Pulmonary artery endothelial cell (primary cell): ENCODE data around the gene RNF115. TPM values are rescaled to one million over a fixed set of nuclear protein-coding genes. Genes with fewer than 3 reads are reported as not detected.
A peak's percentile ranks its signal among the peaks of the same experiment; 100 is the strongest.
"Not testable (repeated sequence)": the region's sequence is repeated elsewhere in the genome, so short reads cannot be mapped to it uniquely, and the experiment has no call there.

Experiments
- DNase-seq: peaks from one replicate; pipeline ENCODE4 v3.0.0-alpha.2; 2011; ENCODE audit warnings: low read depth, low spot score
- total RNA-seq: library from RNA; depleted of rRNA; stranded (reverse); fragments of >200 nt; gene quantifications from 2 replicates; pipeline ENCODE4 v1.2.3, GENCODE V29; 2014

RNF115 gene
- 17.9 and 20.0 TPM in 2 replicates for total RNA-seq

DNA sequence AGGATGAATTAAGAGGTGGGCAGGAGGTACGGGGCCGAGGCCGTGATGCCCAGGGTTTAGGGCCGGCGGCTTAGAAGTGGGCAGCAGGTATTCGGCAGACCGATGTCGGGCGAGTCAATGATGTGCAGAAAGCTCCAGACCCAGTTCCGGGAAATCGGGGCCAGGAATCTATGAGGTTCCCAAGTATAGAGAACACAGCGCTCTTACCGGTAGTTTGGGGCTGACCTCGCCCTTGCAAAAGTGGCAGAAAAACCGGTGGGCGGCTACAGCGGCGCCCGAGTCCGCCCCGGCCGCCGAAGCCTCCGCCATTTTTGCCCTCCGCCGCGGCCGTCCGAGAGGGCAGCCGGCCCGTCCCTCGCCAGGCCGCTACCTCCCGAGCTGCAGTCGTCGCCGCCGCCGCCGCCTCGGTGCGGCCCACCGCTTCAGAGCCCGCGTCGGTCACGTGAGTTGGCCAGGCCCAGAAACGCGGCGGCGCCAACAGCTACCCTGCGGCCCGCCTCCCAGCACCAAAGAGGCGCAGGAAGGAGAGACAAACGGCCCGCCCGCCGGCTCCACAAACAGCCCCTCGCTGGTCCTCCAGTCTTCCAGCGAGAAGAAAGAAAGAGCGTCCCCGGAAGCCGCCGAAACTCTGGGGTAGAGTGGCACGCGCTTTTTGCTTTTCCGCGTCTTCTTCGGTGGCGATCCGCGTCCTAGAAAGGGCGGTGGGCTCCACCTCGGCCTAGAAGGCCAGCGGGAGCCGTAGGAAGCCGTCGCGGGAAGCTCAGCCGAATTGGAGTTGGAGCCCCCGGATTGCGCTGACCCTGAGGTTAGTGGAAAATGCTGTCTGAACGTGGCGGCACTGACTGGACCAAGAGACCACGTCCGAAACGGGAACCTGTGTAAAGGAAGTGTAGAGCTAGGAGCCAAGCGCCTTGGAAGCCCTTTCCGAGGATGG is at the start of gene RNF115, which contains the start of gene POLR3C:
Gene RNF115 (minus strand): TSS at position 531 of the 934 bp plus-strand sequence. CDS start 222 bp downstream, at position 309.
Gene POLR3C (plus strand): TSS at position 636 of the 934 bp plus-strand sequence. CDS start 1,577 bp downstream, outside the sequence.
- peak; percentile 68 for DNase-seq

DNA sequence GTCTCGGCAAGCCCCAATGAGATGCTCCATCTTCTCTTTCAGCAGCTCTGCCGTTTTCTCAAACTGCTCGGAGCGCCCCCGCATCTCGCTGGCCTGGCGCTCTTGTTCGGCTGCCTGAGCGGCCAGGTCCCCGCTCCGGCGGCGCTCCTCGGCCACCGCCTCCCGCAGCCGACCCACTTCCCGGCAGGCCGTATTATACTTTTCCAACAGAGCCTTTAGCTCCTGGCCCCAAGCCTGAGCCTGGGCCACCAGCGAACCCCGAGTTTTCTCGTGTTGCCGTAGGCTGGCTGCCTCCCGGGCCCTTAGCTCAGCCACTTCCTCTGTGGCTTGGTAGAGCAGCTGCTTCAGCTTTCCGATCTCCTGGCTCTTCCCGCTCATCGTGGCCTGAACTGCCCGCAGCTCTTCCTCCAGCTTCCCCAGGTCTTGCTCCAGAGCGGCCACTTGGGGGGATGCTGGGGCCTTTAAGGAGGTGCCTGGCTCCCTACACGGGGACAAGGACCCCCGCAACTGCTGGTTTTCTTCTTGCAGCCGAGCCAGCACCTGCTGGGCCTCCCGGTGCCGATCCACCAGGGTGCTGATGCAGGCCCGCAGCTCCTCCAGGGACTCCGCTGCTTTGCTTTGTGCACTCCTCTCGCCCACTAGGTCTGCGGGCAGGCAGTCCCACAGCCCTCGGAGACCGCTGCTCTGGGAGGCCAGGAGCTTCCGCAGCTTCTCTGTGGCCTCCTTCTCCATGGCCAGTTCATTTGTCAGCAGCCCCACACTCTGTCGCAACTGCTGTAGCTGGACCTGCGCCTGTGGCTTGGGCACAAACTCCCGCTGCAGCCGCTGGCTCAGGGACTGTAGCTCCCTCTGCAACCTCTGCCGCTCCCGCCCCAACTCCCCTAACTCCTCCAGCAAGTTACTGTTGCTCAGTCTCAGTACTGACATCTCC is 48.4 kb upstream of the RNF115 start:
- DNase-seq: no peak

DNA sequence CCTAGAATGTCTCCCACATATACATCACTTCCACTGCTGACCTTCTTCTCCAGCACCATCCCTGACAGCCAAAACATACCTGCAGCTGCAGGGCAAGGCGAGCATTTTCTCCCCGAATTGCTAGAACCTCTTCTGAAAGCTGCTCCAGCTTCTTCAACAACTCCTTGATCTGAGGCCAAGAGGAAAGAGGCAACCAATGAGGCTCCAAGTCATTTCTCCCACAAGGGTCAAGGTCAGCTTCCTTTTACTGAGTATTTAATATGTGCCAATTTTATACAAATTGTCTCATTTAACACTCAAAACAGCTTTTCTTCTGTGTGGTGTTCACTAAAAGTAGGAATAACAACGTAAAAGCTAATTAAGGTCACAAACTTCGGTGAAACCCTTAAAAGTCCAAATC is 44.3 kb upstream of the RNF115 start:
- DNase-seq: no peak

DNA sequence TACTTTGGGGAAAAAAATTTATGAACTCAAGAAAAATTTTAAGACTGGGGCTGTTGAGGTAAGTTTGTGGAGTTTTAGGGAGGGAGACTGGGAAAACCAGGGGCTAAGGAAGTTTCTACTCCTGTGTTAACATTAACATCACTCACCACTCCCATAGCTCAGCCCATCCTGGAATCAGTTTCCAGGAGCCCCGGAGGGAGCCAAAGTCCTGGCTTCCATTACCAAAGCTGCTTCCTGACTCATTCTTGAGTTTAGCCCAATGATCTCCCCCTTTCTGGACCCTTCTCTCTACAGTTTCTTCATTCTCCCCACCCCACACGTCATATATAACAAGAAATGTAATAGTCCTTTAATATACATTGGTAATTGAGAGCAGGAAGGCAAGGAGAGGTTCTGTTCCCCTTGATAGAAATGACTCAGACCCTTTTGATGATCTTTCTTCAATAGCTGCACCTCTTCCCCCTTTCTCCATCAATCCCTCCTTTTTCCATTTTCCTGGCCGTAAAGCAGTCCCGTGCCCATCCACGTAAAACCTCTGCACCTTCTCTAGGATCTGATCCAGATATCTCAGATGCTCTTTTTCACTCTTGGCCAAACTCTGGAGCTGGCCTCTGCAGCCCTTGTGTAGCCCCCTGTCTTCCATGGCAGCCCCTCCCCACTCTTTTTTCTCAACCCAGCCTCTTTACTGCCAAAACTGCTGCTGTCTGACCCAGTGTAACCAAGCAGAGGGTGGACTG is 39.6 kb upstream of the RNF115 start:
- no peak for DNase-seq

DNA sequence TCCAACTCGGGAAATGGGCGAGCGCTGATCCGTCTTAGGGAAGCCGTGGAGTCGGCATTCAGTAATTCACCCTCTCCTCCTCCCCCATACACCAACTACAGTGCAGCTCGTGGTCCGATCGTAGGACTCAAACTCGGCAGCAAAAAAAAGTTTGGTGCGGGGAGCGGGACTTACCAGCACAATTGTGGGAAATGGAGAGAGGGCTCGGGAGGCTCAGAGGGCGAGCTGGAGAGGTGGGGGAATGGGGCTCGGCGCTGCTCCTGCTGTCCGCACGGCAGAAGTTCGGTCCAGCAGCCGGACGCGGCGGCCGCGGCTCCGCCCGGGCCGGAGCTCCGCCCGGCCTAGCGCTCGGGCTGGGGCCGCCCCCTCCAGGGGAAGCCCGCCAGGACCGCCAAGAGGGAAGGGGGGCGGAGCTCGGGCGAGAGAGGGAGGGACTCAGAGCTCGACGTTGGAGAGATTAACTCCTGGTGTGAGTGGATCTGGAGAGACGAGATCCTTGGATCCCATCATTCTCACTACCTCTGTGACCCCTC is 35.7 kb upstream of the RNF115 start:
- DNase-seq: peak; percentile 50

DNA sequence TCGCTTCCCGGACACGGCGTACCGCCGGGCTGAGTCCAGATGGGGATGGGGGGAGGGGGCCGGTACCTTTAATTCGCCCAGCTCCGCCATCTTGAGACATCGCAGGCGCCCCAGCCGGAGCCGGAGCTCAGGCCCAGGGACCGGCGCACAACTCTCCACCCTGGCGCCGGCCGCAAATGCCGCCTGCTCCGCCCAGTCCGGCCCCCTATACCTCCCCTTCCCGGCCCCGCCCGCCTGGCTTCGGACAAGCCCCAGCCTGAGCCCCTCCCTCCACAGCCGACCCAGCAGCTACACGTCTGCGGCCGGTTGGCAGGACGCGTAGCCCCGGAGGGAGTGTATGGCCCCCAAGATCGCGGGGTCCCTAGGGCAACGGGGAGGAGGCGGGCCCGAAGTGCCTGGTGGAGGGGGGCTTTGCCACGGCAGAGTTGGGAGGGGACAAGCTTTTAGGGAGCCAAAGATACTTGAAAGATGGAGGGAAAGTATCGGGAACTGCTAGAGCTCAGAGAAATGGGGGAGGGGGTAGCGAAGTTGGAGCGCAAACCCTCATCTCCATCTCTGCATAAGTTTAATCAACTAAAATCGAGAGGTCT is 35.1 kb upstream of the RNF115 start, which contains the start of gene PIAS3:
Gene PIAS3 (minus strand): TSS at position 181 of the 590 bp plus-strand sequence. CDS start 91 bp downstream, at position 90.
- DNase-seq: peak; percentile 85

DNA sequence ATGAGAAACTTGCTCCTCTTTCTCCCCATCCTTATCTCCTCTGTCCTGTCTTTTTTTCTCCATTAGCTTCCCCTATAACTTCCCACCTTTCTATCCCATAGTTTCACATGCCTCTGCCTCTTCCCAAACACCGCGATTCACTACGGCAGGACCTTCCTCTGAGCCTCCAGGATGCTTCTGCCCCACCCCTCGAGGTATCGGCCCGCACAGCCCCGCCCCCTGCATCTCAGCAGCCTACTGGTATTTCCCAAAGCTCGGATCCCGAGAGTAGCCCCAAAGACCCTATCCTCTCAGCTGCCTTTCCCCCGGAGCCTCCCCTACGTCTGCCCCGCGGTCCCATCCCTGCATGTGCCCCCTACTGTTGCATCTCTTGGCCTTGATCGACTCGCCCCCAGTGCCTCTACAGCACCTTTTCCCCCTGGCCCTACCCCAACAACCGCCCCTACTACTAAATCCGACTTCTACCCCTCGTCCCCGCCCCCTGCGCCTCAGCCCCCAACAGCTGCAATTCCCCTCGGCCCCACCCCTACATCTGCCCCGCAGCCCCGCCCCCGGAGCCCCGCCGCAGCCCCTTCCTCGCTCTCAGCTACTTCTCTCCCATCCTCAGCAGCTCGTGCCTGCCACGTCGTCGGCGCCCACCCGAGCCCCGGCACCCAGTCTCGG is 34.5 kb upstream of the RNF115 start:
- DNase-seq: no peak

DNA sequence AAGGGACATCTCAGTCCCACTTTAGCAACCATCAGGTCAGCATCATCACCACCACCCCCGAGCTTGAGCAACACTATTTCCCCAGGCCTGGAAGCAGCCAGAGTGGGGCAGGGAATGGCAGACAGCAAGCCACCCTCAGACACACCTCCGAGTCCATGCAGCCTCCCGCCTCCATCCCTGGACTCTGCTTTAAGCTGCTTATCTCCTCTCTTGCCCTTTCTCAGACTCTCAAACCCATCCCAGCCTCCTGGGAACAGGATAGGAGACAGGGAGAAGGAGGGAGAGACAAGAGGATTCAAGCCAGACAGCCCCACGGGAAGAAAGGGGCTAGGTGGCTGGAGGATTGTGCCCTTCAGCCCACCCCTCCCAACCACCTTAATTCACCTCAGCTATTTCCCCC is 33.3 kb upstream of the RNF115 start:
- no peak for DNase-seq

DNA sequence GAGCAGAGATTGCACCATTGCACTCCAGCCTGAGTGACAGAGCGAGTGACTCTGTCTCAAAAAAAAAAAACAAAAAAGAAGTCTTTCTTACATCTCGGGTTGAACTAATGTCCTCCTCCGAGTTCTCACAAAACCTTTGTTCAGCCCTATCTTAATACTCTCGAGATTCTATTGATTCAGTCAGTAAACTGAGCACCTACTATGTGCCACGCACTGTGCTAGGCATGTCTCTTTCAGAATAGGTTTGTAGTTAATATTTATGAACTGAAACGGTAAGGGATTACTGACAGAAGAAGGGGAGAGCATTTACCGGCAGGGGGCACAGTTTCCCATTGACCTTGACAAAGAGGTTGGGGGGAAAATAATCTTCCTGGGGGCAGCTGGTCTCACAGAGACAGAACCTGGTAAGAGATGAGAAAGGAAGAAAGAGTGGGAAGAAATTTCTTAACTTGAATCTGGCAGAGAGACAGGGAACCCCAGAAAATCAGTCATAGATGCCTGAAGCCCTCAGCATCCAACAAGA is 31.6 kb upstream of the RNF115 start:
- DNase-seq: no peak

DNA sequence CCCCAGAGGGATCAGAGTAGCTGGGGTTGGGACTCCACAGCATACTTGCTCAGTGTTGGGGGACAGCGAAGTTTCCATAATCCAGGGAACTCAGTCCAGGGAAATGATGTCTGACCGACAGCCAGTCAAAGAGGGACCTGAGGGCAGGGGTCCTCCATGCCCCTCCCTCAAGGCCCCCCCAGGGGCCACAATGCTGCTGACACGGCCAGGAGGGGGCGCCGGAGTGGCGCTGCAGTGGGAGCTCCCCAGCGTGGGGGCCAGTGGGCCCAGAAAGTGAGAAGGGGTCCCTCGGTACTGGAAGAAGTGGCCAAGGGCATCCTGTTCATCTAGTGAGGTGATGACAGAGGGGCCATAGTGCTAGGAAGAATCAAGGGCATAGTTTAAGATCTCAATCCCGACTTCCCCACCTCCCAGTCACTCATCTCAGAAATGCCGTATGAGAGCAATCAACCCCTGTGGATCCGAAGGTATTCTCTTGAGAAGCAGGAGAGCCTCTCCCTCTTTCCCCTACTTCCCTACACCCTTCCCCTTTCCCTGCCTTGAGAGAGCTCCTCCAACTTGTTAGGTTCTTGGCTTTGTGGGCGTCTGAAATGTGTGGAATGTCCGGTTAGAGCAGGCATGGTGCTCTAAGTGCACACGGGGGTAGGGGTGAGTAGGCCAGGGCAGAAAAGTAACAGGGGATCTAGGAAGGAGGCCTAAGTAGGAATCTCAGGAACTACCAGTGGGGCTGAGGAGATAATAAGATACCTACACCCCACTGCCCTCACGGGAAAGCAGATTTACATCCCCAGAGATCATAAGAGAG is 25.7 kb upstream of the RNF115 start:
- DNase-seq: peak; percentile 49

DNA sequence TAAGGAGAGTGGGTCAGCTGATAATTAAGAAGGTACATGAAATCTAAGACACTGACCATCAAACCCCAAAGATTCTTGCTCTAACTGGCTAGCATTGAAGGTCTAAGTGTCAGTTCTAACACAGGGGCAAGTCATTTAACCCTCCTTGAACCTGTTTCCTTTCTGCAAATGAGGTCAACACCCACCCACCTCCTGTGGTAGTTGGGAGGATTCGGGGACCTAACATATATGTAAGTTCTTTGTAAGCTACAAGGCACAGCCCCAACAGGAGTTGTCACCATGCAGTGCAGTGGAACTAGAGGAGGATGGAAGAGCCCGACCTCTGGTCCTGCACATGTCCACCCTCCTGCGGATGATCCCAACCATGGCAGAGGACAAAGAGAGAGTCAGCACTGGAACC is 23.9 kb upstream of the RNF115 start:
- DNase-seq: no peak

DNA sequence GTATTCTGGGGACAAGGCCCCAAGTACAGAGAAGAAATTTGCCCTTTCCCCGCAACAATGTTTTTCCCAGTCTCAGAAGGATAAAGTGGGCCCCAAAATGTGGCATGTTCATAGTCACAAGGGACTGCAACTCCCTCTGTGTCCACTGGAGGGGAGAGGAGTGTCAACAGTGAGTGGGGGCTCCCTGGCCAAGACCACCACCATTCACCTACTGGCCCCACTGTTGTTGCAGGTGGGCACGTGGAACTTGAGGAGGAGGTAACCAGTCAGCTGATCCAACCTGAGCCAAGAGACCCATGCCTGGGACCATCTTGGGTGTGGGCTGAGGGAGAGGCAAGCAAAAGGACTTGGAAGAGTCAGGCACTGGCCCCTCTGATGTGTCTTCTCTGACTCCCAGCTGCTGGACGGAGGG is 22.3 kb upstream of the RNF115 start:
- no peak for DNase-seq

DNA sequence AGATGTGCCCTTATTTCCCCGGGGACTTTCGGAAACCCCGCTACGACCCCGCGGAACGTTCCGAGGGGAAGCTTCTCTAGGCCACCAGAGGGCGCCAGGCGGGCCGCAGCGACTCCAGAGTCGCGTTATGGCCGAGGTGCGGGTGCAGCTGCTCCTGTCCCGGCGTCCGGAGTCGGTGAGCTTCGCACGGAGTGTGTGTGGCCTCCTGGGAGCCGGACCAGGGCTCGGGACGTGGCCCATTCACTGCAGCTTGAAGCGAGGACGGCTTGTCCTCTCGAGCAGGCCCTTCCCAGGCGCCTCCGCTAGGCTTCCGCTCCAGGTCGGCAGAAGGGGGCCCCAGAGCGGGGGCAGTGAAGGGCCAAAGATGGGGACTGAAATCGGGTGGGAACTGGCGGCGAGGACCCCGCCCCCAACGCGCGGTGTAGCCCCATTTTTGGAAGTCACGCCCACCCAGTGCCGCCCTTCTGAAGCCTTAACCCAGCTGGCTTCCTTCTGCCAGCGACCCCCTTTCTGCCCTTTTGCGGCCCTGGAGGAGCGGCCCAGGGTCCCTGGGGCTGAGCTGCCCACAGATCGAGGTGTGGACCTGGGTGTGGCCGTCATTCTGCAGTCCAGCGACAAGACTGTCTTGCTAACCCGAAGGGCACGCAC is 21.7 kb upstream of the RNF115 start, which contains the start of gene NUDT17:
Gene NUDT17 (plus strand): TSS at position 117 of the 648 bp plus-strand sequence. CDS start 11 bp downstream, at position 128.
- DNase-seq: peak; percentile 24

DNA sequence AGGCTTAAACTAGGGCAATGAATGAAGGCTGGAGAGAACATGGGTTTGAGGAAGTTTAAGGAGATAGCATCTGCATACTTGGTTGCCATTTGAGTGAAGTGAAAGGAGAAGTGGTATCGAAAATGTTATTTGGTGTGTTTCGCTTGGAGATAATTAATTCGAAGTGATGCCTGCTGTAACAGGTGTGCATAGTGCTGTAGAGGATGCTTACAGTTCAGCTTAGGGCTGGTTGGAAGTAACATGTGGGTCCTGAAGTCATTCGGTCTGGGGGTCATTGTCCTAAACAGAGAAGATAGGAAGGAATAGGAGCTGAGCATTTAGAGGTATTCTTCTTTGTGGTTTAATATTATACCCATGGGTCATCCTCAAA is 21.2 kb upstream of the RNF115 start:
- DNase-seq: no peak

DNA sequence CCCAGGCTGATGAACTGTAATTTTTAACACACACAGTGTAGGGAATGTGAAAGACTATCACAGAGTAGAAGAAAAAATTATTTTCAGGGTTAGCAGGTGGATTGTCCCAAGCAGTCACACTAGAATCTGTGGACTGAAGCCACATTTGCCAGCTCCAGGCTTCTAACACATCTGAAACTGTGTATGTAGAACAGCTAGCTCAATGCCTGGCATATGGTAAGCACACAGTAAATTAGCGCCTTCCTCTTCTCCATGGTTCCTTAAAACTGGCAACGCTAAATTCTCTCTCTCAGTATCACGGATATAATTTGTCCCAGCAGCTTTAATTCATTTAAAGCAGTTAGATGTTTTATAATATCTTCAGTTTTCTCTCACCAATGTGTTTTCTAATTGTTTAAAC is 19.1 kb upstream of the RNF115 start:
- DNase-seq: no peak

DNA sequence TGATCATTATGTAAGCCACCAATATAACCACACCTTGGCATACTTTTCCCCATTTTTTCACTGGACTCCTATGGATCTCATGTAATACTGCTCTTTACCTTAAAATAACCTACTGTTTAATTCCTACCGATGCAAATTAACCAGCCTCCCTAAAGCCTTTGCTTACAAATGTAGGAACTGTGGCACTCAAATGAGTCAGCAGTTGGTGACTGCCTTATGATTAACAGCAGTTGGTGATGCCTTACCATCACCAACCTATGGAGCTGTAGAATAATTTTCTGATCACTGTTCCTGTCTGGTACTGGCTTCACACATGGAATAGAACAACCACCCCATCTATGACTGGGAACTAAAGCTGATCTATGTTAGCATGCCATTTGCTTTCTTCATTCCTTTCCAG is 13.8 kb upstream of the RNF115 start:
- no peak for DNase-seq

DNA sequence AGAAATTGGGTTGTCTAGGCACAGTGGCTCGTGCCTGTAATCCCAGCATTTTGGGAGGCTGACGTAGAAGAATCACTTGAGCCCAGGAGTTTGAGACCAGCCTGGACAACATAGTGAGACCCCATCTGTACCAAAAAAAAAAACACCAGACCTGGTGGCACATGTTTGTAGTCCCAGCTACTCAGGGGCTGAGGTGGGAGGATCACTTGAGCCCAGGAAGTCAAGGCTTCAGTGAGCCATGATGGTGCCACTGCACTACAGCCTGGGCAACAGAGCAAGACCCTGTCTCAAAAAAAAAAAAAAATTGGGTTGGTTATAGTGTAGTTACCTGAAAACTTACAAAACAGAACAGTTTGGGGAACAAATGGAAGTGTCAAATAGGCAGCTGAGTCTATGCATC is 6.9 kb upstream of the RNF115 start:
- DNase-seq: not testable (repeated sequence)

DNA sequence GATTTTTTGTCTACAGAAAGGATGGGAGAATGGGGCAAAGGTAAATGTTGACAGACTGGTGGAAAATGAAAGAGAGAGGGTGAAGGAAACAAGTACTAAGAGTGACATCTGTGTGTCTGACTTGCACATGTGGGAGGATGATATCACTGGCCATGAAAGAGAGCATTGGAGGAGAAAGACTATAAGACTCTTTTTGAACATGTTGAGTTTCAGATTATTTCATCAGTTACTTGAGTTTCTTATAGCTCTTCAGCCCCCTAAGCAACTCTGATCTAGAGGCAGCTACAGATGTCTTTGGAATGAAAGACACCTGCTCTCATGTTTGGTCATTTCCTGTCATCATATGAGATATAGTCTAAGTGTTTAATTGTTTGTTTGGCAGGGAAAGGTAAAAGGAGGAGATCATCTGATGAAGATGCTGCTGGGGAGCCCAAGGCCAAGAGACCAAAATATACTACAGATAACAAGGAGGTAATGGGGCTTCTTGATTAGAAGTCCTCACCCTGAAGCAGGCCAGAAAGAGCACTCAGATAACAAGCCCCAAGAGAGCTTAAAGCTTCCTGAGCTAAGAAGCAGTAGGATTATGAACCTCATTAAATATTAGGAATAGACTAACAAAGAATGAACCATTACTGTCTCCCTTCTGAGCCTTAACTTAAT is 4.6 kb upstream of the RNF115 start:
- DNase-seq: no peak
